HepG2 (cell line): ENCODE measurements around the gene KCTD6. TPM values are rescaled to one million over a fixed set of nuclear protein-coding genes. Genes with fewer than 3 reads are reported as not detected.

Source experiments
- CBX5 ChIP-seq: sonication (generic); formaldehyde crosslinking; IDR thresholded peaks from 2 replicates; pipeline ENCODE4 v1.4.0; 2020; ENCODE audit warnings: missing genetic modification reagents, borderline replicate concordance
- HDAC1 ChIP-seq: sonication (generic); formaldehyde crosslinking; IDR thresholded peaks from 2 replicates; pipeline ENCODE4 v1.5.1; 2020; ENCODE audit warnings: mild to moderate bottlenecking, missing genetic modification reagents
- RARG ChIP-seq: sonication (generic); formaldehyde crosslinking; IDR thresholded peaks from 2 replicates; pipeline ENCODE4 v1.4.0; 2020; ENCODE audit warnings: low read depth, mild to moderate bottlenecking, missing genetic modification reagents
- ZFP90 ChIP-seq: sonication (generic); formaldehyde crosslinking; IDR thresholded peaks from 2 replicates; pipeline ENCODE4 v1.8.0; 2022; ENCODE audit warnings: missing genetic modification reagents, mild to moderate bottlenecking, inconsistent platforms, borderline replicate concordance
- ZNF205 ChIP-seq: IDR thresholded peaks from 2 replicates; pipeline ENCODE4 v1.6.1; 2018; ENCODE audit warnings: missing biosample characterization, missing genetic modification reagents
- ZNF260 ChIP-seq: sonication (generic); formaldehyde crosslinking; IDR thresholded peaks from 2 replicates; pipeline ENCODE4 v1.4.0; 2020; ENCODE audit warnings: missing genetic modification reagents, low read depth, mild to moderate bottlenecking, borderline replicate concordance
- ZNF468 ChIP-seq: sonication (generic); formaldehyde crosslinking; IDR thresholded peaks from 2 replicates; pipeline ENCODE4 v1.8.0; 2022; ENCODE audit warnings: mild to moderate bottlenecking, moderate library complexity, missing genetic modification reagents
- ZNF484 ChIP-seq: sonication (generic); formaldehyde crosslinking; IDR thresholded peaks from 2 replicates; pipeline ENCODE4 v1.5.1; 2020; ENCODE audit warnings: mild to moderate bottlenecking, low read depth, missing genetic modification reagents, borderline replicate concordance
- ZNF564 ChIP-seq: sonication (generic); formaldehyde crosslinking; IDR thresholded peaks from 2 replicates; pipeline ENCODE4 v1.8.1; 2023; ENCODE audit warnings: mild to moderate bottlenecking, missing genetic modification reagents
- ZNF883 ChIP-seq: sonication (generic); formaldehyde crosslinking; IDR thresholded peaks from 2 replicates; pipeline ENCODE4 v1.5.1; 2020; ENCODE audit warnings: mild to moderate bottlenecking, missing genetic modification reagents; ENCODE audit errors: not compliant biosample characterization
- polyA plus RNA-seq, 8 experiments: library from polyadenylated mRNA; depleted of rRNA in 3 of 8; stranded (reverse) in 7 of 8; unstranded in 1 of 8; fragments of >200 nt; fragmentation: Illumina TruSeq in 4 of 8; extraction: Trizol in 4 of 8; gene quantifications; 2 replicates each; pipeline versions ENCODE4 v1.2.1 to v1.2.3, GENCODE V29; 2011 to 2016; ENCODE audit warnings: low read depth in 4 of 8, missing spikeins in 1 of 8, mixed read lengths in 1 of 8; ENCODE audit not compliant: insufficient read depth in 1 of 8
- total RNA-seq, 5 experiments: library from RNA; depleted of rRNA; stranded (reverse); fragments of >200 nt; fragmentation: Illumina TruSeq; extraction: Trizol; gene quantifications; 2 replicates each; pipeline ENCODE4 v1.2.3, GENCODE V29; 2016; ENCODE audit warnings: low read depth in 1 of 5
- TF ChIP-seq, protein P1 (sequence below): sonication (generic); formaldehyde crosslinking; IDR thresholded peaks from 2 replicates; pipeline ENCODE4 v1.4.0; 2020; ENCODE audit warnings: missing genetic modification reagents
- TF ChIP-seq, protein P2 (sequence below): sonication (generic); formaldehyde crosslinking; IDR thresholded peaks from one replicate; pipeline ENCODE4 v1.5.1; 2020; ENCODE audit warnings: mild to moderate bottlenecking, missing genetic modification reagents; ENCODE audit errors: not compliant biosample characterization
- TF ChIP-seq, protein P3 (sequence below): IDR thresholded peaks from 2 replicates; pipeline ENCODE4 v1.6.1; 2016

Gene KCTD6
- total and polyA plus RNA-seq, 2 of the 13 experiments (the other 11 are each of a cell fraction or from before 2014, with no cell fraction given): 13.4 to 14.2 TPM

DNA sequence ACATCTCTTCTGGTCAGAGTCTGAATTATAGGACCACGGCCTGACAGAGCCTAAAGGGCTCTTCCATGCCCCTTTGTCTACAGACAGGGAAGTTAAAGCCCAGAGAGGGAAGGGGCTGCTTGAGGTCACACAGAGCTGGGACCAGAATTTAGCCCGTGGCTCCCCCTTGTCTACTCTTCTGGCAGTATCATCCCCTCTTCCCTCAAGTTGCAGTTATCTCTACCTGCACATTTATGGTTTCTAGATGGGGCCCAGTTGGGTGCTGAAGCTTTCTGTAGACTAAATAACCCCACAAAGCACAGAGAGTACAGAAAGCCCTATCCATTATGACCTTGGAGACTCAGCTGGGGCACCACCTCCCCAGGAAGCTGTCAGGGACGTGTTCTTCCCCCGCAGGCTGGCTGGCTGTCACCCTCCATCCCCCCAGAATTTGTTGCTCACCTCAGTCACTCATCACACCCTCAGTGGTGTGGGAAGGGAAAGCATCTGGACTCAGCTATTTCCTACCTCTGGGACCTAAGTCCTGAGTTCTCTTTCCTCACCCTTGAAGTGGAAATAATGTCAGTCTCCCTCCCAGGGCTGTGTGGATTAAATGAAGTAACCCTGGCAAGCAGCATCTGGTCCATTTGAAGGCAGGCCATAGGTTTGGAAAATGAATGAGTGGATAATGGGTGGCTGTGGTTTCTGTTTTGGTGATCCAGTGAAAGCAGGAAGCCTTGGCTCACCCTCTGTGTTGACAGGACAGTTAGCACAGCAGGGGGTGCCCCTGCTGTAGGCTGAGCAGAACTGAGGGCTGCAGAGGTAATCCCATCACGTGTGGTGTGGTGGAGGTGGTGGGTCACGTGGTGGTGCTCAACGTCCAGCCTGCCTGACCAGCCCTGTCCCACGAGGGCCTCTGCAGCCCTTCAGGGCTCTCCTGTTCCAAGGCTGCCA lies 28.8 kb downstream of the KCTD6 start (continued):
- peak; percentile 81; the same call in 1 of the 2 replicates for TF ChIP-seq ZNF564 (CRISPR knock-in tag)
- TF ChIP-seq RARG: no peak
- TF ChIP-seq, protein P1, sequence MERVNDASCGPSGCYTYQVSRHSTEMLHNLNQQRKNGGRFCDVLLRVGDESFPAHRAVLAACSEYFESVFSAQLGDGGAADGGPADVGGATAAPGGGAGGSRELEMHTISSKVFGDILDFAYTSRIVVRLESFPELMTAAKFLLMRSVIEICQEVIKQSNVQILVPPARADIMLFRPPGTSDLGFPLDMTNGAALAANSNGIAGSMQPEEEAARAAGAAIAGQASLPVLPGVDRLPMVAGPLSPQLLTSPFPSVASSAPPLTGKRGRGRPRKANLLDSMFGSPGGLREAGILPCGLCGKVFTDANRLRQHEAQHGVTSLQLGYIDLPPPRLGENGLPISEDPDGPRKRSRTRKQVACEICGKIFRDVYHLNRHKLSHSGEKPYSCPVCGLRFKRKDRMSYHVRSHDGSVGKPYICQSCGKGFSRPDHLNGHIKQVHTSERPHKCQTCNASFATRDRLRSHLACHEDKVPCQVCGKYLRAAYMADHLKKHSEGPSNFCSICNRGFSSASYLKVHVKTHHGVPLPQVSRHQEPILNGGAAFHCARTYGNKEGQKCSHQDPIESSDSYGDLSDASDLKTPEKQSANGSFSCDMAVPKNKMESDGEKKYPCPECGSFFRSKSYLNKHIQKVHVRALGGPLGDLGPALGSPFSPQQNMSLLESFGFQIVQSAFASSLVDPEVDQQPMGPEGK (CRISPR knock-in tag): peak; percentile 28; the same call in 1 of the 2 replicates
- TF ChIP-seq ZNF260 (CRISPR knock-in tag): no peak
- TF ChIP-seq ZNF883 (CRISPR knock-in tag): peak; percentile 36
- peak; percentile 77 for TF ChIP-seq HDAC1 (CRISPR knock-in tag)
- no peak for TF ChIP-seq ZNF468
- TF ChIP-seq ZNF205 (CRISPR knock-in tag): peak; percentile 49; the same call in 1 of the 2 replicates
- no peak for TF ChIP-seq ZFP90 (CRISPR knock-in tag)
- 0 out of 2 replicates have a peak, but pooled peaks have one; percentile 79 for TF ChIP-seq ZNF484 (CRISPR knock-in tag)
- TF ChIP-seq, protein P2, sequence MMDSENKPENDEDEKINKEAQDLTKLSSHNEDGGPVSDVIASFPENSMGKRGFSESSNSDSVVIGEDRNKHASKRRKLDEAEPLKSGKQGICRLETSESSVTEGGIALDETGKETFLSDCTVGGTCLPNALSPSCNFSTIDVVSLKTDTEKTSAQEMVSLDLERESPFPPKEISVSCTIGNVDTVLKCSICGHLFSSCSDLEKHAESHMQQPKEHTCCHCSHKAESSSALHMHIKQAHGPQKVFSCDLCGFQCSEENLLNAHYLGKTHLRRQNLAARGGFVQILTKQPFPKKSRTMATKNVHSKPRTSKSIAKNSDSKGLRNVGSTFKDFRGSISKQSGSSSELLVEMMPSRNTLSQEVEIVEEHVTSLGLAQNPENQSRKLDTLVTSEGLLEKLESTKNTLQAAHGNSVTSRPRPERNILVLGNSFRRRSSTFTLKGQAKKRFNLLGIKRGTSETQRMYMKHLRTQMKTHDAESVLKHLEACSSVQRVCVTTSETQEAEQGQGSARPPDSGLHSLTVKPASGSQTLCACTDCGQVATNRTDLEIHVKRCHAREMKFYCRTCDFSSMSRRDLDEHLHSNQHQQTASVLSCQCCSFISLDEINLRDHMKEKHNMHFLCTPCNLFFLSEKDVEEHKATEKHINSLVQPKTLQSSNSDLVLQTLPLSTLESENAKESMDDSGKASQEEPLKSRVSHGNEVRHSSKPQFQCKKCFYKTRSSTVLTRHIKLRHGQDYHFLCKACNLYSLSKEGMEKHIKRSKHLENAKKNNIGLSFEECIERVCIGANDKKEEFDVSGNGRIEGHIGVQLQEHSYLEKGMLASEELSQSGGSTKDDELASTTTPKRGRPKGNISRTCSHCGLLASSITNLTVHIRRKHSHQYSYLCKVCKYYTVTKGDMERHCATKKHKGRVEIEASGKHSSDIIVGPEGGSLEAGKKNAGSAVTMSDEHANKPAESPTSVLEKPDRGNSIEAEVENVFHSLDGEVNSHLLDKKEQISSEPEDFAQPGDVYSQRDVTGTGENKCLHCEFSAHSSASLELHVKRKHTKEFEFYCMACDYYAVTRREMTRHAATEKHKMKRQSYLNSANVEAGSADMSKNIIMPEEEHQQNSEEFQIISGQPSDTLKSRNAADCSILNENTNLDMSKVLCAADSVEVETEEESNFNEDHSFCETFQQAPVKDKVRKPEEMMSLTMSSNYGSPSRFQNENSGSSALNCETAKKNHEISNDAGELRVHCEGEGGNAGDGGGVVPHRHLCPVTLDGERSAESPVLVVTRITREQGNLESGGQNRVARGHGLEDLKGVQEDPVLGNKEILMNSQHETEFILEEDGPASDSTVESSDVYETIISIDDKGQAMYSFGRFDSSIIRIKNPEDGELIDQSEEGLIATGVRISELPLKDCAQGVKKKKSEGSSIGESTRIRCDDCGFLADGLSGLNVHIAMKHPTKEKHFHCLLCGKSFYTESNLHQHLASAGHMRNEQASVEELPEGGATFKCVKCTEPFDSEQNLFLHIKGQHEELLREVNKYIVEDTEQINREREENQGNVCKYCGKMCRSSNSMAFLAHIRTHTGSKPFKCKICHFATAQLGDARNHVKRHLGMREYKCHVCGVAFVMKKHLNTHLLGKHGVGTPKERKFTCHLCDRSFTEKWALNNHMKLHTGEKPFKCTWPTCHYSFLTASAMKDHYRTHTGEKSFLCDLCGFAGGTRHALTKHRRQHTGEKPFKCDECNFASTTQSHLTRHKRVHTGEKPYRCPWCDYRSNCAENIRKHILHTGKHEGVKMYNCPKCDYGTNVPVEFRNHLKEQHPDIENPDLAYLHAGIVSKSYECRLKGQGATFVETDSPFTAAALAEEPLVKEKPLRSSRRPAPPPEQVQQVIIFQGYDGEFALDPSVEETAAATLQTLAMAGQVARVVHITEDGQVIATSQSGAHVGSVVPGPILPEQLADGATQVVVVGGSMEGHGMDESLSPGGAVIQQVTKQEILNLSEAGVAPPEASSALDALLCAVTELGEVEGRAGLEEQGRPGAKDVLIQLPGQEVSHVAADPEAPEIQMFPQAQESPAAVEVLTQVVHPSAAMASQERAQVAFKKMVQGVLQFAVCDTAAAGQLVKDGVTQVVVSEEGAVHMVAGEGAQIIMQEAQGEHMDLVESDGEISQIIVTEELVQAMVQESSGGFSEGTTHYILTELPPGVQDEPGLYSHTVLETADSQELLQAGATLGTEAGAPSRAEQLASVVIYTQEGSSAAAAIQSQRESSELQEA (CRISPR knock-in tag): no peak
- TF ChIP-seq, protein P3, sequence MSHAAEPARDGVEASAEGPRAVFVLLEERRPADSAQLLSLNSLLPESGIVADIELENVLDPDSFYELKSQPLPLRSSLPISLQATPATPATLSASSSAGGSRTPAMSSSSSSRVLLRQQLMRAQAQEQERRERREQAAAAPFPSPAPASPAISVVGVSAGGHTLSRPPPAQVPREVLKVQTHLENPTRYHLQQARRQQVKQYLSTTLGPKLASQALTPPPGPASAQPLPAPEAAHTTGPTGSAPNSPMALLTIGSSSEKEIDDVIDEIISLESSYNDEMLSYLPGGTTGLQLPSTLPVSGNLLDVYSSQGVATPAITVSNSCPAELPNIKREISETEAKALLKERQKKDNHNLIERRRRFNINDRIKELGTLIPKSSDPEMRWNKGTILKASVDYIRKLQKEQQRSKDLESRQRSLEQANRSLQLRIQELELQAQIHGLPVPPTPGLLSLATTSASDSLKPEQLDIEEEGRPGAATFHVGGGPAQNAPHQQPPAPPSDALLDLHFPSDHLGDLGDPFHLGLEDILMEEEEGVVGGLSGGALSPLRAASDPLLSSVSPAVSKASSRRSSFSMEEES (CRISPR knock-in tag): peak; percentile 97
- TF ChIP-seq CBX5 (CRISPR knock-in tag): peak; percentile 80; the same call in 1 of the 2 replicates
